Caco-2 (cell line): ENCODE data around the gene AK9. TPM values are rescaled to one million over a fixed set of nuclear protein-coding genes. Genes with fewer than 3 reads are reported as not detected.

Experiments
- BruUV-seq: library from RNA; stranded (reverse); fragments of 400-500 nt; replicated peaks from 2 replicates; lab custom pipeline; 2021; lab: Mats Ljungman, UMichigan
- CTCF ChIA-PET: fragments of 300-600 bp; sonication (Branson Sonifier 250); formaldehyde crosslinking; loops from one replicate; lab custom pipeline; 2022; ENCODE audit warnings: antibody characterized with exemption; lab: Charles Lee
- POLR2A ChIA-PET: fragments of 300-600 bp; sonication (Branson Sonifier 250); formaldehyde crosslinking; loops from one replicate; lab custom pipeline; 2022; ENCODE audit warnings: antibody characterized with exemption; lab: Charles Lee
- DNase-seq, 2 experiments: peaks; one replicate each; pipeline versions ENCODE4 v3.0.0 to v3.0.0-alpha.2; 2020 to 2022
- H3K27me3 ChIP-seq: replicated peaks from 2 replicates; pipeline ENCODE4 v1.6.0; 2011; ENCODE audit warnings: low read length; ENCODE audit not compliant: control insufficient read depth, insufficient read depth
- H3K36me3 ChIP-seq: 2 replicates; pipeline ENCODE4 v1.5.1; 2011; ENCODE audit warnings: low read length; ENCODE audit not compliant: control insufficient read depth, insufficient read depth
- H3K4me1 ChIP-seq: fragments of 250-450 bp; sonication (Bioruptor Pico); 2 replicates; pipeline ENCODE4 v1.5.1; 2020; ENCODE audit warnings: mild to moderate bottlenecking
- H3K4me3 ChIP-seq: 2 replicates; pipeline ENCODE4 v1.5.1; 2011; ENCODE audit warnings: low read depth, mild to moderate bottlenecking, control low read depth, low read length
- H3K9me3 ChIP-seq: fragments of 250-450 bp; sonication (Bioruptor Pico); 2 replicates; pipeline ENCODE4 v1.5.1; 2020; ENCODE audit warnings: mild to moderate bottlenecking, moderate library complexity
- H3K27ac Mint-ChIP-seq: one replicate; pipeline ENCODE4 v1.8.0; 2022; ENCODE audit warnings: mixed read lengths; ENCODE audit not compliant: unreplicated experiment
- H3K27me3 Mint-ChIP-seq: one replicate; pipeline ENCODE4 v1.8.0; 2022; ENCODE audit warnings: mixed read lengths; ENCODE audit not compliant: insufficient read depth, unreplicated experiment
- H3K36me3 Mint-ChIP-seq: one replicate; pipeline ENCODE4 v1.8.0; 2022; ENCODE audit warnings: mild to moderate bottlenecking, mixed read lengths; ENCODE audit not compliant: insufficient read depth, unreplicated experiment
- H3K4me1 Mint-ChIP-seq: one replicate; pipeline ENCODE4 v1.8.0; 2022; ENCODE audit warnings: low read depth, mixed read lengths; ENCODE audit not compliant: unreplicated experiment
- H3K4me3 Mint-ChIP-seq: one replicate; pipeline ENCODE4 v1.8.0; 2022; ENCODE audit warnings: mild to moderate bottlenecking, moderate library complexity, mixed read lengths; ENCODE audit not compliant: unreplicated experiment
- H3K9me3 Mint-ChIP-seq: one replicate; pipeline ENCODE4 v1.8.0; 2022; ENCODE audit warnings: mixed read lengths; ENCODE audit not compliant: unreplicated experiment
- intact Hi-C: fragments of 100-400 bp; cut with micrococcal nuclease; formaldehyde crosslinking; loops from one replicate; pipeline ENCODE4 v1.10.0; 2022; ENCODE audit not compliant: unreplicated experiment
- total RNA-seq: library from RNA; stranded (reverse); gene quantifications from 2 replicates; pipeline ENCODE4 v1.2.3, GENCODE V29; 2022
- TF ChIP-seq, protein P1 (sequence below), 2 experiments: fragments of 200-600 bp in 1 of 2; IDR thresholded peaks; 1 replicate in 1 of 2; 2 replicates in 1 of 2; pipeline versions ENCODE4 v1.5.1 to v1.8.0; 2011 to 2022; ENCODE audit warnings: antibody characterized with exemption in 1 of 2, control low read depth in 1 of 2, inconsistent platforms in 1 of 2, low read depth in 1 of 2, low read length in 1 of 2, mild to moderate bottlenecking in 1 of 2, moderate library complexity in 1 of 2; ENCODE audit not compliant: insufficient read depth in 1 of 2, severe bottlenecking in 1 of 2, unreplicated experiment in 1 of 2

Gene AK9
- total RNA-seq, 1 experiment from 2014 or later = 3.4 TPM

DNA sequence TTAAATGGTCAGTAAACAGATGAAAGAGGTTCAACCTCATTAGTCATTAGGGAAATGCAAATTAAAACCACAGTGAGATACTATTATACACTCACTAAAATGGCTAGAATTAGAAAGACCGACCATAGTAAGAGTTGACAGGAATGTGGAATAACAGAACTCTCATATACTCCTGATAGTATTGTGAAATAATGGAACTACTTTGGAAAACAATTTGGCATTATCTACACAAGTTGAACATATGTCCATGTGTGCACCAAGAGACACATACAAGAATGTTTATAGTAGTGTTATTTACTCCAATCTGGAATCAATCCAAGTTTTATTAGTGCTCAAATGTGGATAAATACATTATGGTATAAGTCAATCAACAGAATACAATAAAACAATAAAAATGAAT, 59.6 kb downstream of the AK9 start:
- H3K27me3 Mint-ChIP-seq = peaks cover 3% of the 10 kb centered on the region
- TF ChIP-seq, protein P1, sequence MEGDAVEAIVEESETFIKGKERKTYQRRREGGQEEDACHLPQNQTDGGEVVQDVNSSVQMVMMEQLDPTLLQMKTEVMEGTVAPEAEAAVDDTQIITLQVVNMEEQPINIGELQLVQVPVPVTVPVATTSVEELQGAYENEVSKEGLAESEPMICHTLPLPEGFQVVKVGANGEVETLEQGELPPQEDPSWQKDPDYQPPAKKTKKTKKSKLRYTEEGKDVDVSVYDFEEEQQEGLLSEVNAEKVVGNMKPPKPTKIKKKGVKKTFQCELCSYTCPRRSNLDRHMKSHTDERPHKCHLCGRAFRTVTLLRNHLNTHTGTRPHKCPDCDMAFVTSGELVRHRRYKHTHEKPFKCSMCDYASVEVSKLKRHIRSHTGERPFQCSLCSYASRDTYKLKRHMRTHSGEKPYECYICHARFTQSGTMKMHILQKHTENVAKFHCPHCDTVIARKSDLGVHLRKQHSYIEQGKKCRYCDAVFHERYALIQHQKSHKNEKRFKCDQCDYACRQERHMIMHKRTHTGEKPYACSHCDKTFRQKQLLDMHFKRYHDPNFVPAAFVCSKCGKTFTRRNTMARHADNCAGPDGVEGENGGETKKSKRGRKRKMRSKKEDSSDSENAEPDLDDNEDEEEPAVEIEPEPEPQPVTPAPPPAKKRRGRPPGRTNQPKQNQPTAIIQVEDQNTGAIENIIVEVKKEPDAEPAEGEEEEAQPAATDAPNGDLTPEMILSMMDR (IDR thresholded peaks at IDR 0.05; ENCODE audit: insufficient read depth in 1 of 2, low read depth in 1 of 2, low read length in 1 of 2, severe bottlenecking in 1 of 2, unreplicated experiment in 1 of 2) = no peak
- Histone ChIP-seq H3K9me3 (no peaks in the 10 kb centered on the region), H3K27me3 (no peaks in the 10 kb centered on the region), H3K4me1 (no peaks in the 10 kb centered on the region), H3K36me3 (no peaks in the 10 kb centered on the region), H3K4me3 (no peak overlapping the region)
- BruUV-seq = no TSS peak
- POLR2A ChIA-PET = no interaction called here
- H3K9me3 Mint-ChIP-seq = no peaks in the 10 kb centered on the region
- intact Hi-C loops = no loop called here
- H3K27ac Mint-ChIP-seq = no peak overlapping the region
- no peaks in the 10 kb centered on the region for H3K36me3 Mint-ChIP-seq
- H3K4me3 Mint-ChIP-seq = no peak overlapping the region
- no peak for DNase-seq
- CTCF ChIA-PET = no interaction called here
- H3K4me1 Mint-ChIP-seq = peaks cover 1% of the 10 kb centered on the region

DNA sequence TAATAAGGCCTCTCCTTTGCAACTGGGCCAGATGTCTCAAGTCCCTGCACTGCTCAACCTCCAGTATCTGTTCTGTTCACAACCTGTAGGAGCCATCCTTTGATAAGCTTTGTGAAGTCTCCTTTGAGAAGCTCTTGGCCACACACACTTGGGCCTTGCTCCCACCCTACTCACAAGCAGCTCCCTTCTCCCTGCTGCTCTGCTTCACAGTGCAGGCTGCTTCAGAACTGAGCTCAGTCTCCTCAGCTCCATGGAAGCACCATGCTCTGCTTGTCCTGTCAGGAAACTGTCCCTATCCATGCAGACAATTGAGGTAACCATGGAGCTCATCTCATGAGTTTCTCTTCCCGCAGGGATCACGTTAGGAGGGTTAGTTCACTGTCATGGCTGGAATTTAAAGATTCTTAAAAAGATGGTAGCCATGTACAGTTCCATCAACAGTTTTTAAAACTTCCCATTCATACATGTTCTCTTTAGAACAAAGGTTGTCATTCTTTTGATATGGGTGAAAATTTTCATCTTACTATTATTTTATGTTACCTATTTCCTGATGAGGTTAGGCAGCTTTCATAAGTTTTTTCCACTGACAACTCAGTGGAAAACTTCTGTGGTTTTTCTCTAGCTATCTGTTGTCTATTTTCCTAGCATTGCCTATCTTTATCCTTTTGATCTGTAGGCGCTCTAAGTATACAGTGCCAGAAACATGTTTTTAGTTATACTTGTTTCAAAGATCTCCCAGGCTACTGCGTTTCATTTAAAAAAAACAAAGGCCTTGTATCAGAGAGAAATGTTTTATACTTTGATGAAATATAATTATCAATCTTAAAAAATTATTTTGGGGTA, 62.6 kb downstream of the AK9 start:
- H3K4me3 Mint-ChIP-seq = no peak overlapping the region
- CTCF ChIA-PET = no interaction called here

DNA sequence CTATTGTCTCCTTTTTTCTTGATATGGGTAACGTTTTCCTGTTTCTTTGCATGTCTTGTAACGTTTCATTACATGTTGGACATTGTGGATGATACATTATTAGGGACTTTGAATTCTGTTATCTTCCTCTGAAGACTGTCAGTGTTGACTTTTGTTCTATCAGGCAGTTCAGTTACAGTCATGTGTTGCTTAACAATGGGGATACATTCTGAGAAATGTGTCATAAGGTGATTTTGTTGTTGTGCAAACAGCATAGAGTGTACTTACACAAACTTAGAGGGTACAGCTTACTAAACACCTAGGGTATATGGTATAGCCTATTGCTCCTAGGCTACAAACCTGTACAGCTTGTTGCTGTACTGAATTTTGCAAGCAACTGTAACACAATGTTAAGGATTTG, 64.7 kb downstream of the AK9 start:
- no TSS peak for BruUV-seq
- POLR2A ChIA-PET = no interaction called here

More for the DNA sequence above, 62.6 kb downstream of the AK9 start:
- H3K27ac Mint-ChIP-seq = no peak overlapping the region
- no peaks in the 10 kb centered on the region for H3K36me3 Mint-ChIP-seq
- no peak for DNase-seq
- H3K9me3 Mint-ChIP-seq = no peaks in the 10 kb centered on the region
- POLR2A ChIA-PET = no interaction called here
- Histone ChIP-seq H3K4me3 (no peak overlapping the region), H3K4me1 (no peaks in the 10 kb centered on the region), H3K9me3 (no peaks in the 10 kb centered on the region), H3K36me3 (no peaks in the 10 kb centered on the region), H3K27me3 (no peaks in the 10 kb centered on the region)
- no TSS peak for BruUV-seq
- intact Hi-C loops = no loop called here
- TF ChIP-seq, protein P1 (IDR thresholded peaks at IDR 0.05; ENCODE audit: insufficient read depth in 1 of 2, low read depth in 1 of 2, low read length in 1 of 2, severe bottlenecking in 1 of 2, unreplicated experiment in 1 of 2) = no peak
- H3K4me1 Mint-ChIP-seq = peaks cover 6% of the 10 kb centered on the region
- H3K27me3 Mint-ChIP-seq = no peaks in the 10 kb centered on the region

More for the DNA sequence above, 64.7 kb downstream of the AK9 start:
- Histone ChIP-seq H3K4me1 (no peaks in the 10 kb centered on the region), H3K36me3 (no peaks in the 10 kb centered on the region), H3K9me3 (no peaks in the 10 kb centered on the region), H3K27me3 (no peaks in the 10 kb centered on the region), H3K4me3 (no peak overlapping the region)
- Mint-ChIP-seq H3K27me3 (no peaks in the 10 kb centered on the region), H3K9me3 (no peaks in the 10 kb centered on the region), H3K4me1 (peaks cover 6% of the 10 kb centered on the region), H3K36me3 (no peaks in the 10 kb centered on the region), H3K4me3 (no peak overlapping the region), H3K27ac (no peak overlapping the region)
- TF ChIP-seq, protein P1 (IDR thresholded peaks at IDR 0.05; ENCODE audit: insufficient read depth in 1 of 2, low read depth in 1 of 2, low read length in 1 of 2, severe bottlenecking in 1 of 2, unreplicated experiment in 1 of 2) = no peak
- CTCF ChIA-PET = no interaction called here
- intact Hi-C loops = no loop called here
- peak in 1 of 2 experiments; percentile 2 for DNase-seq
